Panc1 (cell line): ENCODE data around the gene C9orf57. TPM values are rescaled to one million over a fixed set of nuclear protein-coding genes. Genes with fewer than 3 reads are reported as not detected.

Source experiments
- ATAC-seq: fragments of 200-7000 bp; cut with Tn5 transposase; 2 replicates; pipeline ENCODE4 v1.9.1; 2020; ENCODE audit warnings: mild to moderate bottlenecking, moderate library complexity
- BruUV-seq: library from RNA; stranded (reverse); fragments of 400-500 nt; replicated peaks from 2 replicates; lab custom pipeline; 2021; lab: Mats Ljungman, UMichigan
- CTCF ChIA-PET: fragments of 300-600 bp; sonication (Branson Sonifier 250); formaldehyde crosslinking; loops from one replicate; lab custom pipeline; 2022; ENCODE audit warnings: antibody characterized with exemption; lab: Charles Lee
- POLR2A ChIA-PET: fragments of 300-600 bp; sonication (Branson Sonifier 250); formaldehyde crosslinking; loops from one replicate; lab custom pipeline; 2022; ENCODE audit warnings: antibody characterized with exemption; lab: Charles Lee
- DNase-seq: peaks from one replicate; pipeline ENCODE4 v3.0.0-alpha.2; 2010; ENCODE audit warnings: low read depth, low spot score
- H3K27ac ChIP-seq: 2 replicates; pipeline ENCODE4 v1.5.1; 2011; ENCODE audit warnings: mild to moderate bottlenecking, low read length, inconsistent platforms
- H3K27me3 ChIP-seq: fragments of 200-500 bp; sonication (Bioruptor generic); 2 replicates; pipeline ENCODE4 v1.6.0; 2014; ENCODE audit warnings: low read length, inconsistent platforms; ENCODE audit not compliant: control insufficient read depth, insufficient read depth
- H3K36me3 ChIP-seq: fragments of 200-500 bp; sonication (Bioruptor generic); 2 replicates; pipeline ENCODE4 v1.5.1; 2014; ENCODE audit warnings: inconsistent platforms, mild to moderate bottlenecking, low read length, moderate library complexity; ENCODE audit not compliant: control insufficient read depth, insufficient read depth
- H3K4me1 ChIP-seq: 2 replicates; pipeline ENCODE4 v1.5.1; 2011; ENCODE audit warnings: inconsistent platforms, mild to moderate bottlenecking, low read length, moderate library complexity; ENCODE audit not compliant: control insufficient read depth, insufficient read depth
- H3K4me3 ChIP-seq, 2 experiments: 2 replicates each; pipeline ENCODE4 v1.5.1; 2011 to 2012; ENCODE audit warnings: low read depth in 2 of 2, low read length in 2 of 2, mild to moderate bottlenecking in 2 of 2, inconsistent platforms in 1 of 2, moderate library complexity in 1 of 2
- H3K9me3 ChIP-seq: fragments of 200-500 bp; sonication (Bioruptor generic); 2 replicates; pipeline ENCODE4 v1.5.1; 2014; ENCODE audit warnings: low read depth, mild to moderate bottlenecking, inconsistent platforms, low read length, moderate library complexity; ENCODE audit not compliant: control insufficient read depth, insufficient read depth
- CTCF ChIP-seq: fragments of 450-650 bp; IDR thresholded peaks from 2 replicates; pipeline ENCODE4 v1.5.1; 2017; ENCODE audit warnings: mild to moderate bottlenecking
- POLR2AphosphoS5 ChIP-seq: IDR thresholded peaks from 2 replicates; pipeline ENCODE4 v1.6.1; 2012; ENCODE audit warnings: mild to moderate bottlenecking, low read depth, low read length, moderate library complexity
- SIN3A ChIP-seq: IDR thresholded peaks from 2 replicates; pipeline ENCODE4 v1.6.1; 2012; ENCODE audit warnings: low read depth, mild to moderate bottlenecking, low read length, moderate library complexity, borderline replicate concordance; ENCODE audit not compliant: insufficient read depth
- TCF7L2 ChIP-seq: IDR thresholded peaks from 2 replicates; pipeline ENCODE4 v1.6.1; 2011; ENCODE audit warnings: mild to moderate bottlenecking, low read depth, low read length, inconsistent platforms
- in situ Hi-C: cut with HindIII; loops from 2 replicates; pipeline ENCODE4 v1.10.0; 2016; ENCODE audit warnings: low sequenced_read_pairs, low pct_unique_long_range_greater_than_20kb
- intact Hi-C: fragments of 100-400 bp; cut with micrococcal nuclease; formaldehyde crosslinking; loops from one replicate; pipeline ENCODE4 v1.10.0; 2022; ENCODE audit not compliant: unreplicated experiment
- total RNA-seq: library from RNA; stranded (reverse); gene quantifications from one replicate; pipeline ENCODE4 v1.2.1, GENCODE V29; 2021; ENCODE audit not compliant: unreplicated experiment
- TF ChIP-seq, protein P1 (sequence below), 2 experiments: IDR thresholded peaks; 2 replicates each; pipeline ENCODE4 v1.6.1; 2011 to 2012; ENCODE audit warnings: low read depth in 2 of 2, control low read depth in 1 of 2, low read length in 1 of 2, mild to moderate bottlenecking in 1 of 2, moderate library complexity in 1 of 2; ENCODE audit not compliant: insufficient read depth in 1 of 2

Gene C9orf57
- total RNA-seq, 1 experiment from 2014 or later: not detected

- H3K27me3 ChIP-seq: no peaks in the 10 kb centered on the region
- H3K4me1 ChIP-seq: no peaks in the 10 kb centered on the region
- in situ Hi-C loops (no loop called here), intact Hi-C loops (no loop called here)
- H3K36me3 ChIP-seq: no peaks in the 10 kb centered on the region
- no peaks in the 10 kb centered on the region for H3K9me3 ChIP-seq
- DNase-seq: no peak
- ChIA-PET POLR2A (no interaction called here), CTCF (interaction anchor here (0.6 kb wide), 1 partner anchor 1836 kb away, joined by 5 read pairs; no protein-coding TSS in a partner anchor)
- ATAC-seq: no peak
- BruUV-seq: no TSS peak
- TF ChIP-seq POLR2AphosphoS5 (no peak), CTCF (no peak), TCF7L2 (no peak), SIN3A (no peak)
- TF ChIP-seq, protein P1, sequence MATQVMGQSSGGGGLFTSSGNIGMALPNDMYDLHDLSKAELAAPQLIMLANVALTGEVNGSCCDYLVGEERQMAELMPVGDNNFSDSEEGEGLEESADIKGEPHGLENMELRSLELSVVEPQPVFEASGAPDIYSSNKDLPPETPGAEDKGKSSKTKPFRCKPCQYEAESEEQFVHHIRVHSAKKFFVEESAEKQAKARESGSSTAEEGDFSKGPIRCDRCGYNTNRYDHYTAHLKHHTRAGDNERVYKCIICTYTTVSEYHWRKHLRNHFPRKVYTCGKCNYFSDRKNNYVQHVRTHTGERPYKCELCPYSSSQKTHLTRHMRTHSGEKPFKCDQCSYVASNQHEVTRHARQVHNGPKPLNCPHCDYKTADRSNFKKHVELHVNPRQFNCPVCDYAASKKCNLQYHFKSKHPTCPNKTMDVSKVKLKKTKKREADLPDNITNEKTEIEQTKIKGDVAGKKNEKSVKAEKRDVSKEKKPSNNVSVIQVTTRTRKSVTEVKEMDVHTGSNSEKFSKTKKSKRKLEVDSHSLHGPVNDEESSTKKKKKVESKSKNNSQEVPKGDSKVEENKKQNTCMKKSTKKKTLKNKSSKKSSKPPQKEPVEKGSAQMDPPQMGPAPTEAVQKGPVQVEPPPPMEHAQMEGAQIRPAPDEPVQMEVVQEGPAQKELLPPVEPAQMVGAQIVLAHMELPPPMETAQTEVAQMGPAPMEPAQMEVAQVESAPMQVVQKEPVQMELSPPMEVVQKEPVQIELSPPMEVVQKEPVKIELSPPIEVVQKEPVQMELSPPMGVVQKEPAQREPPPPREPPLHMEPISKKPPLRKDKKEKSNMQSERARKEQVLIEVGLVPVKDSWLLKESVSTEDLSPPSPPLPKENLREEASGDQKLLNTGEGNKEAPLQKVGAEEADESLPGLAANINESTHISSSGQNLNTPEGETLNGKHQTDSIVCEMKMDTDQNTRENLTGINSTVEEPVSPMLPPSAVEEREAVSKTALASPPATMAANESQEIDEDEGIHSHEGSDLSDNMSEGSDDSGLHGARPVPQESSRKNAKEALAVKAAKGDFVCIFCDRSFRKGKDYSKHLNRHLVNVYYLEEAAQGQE (IDR thresholded peaks at IDR 0.05; ENCODE audit: insufficient read depth in 1 of 2, low read depth in 2 of 2, low read length in 1 of 2): no peak
- H3K4me3 ChIP-seq: no peak overlapping the region
- H3K27ac ChIP-seq: no peak overlapping the region
These were observed 32.4 kb upstream of the C9orf57 start for GRCh38 chr9:72092820-72093219.

DNA sequence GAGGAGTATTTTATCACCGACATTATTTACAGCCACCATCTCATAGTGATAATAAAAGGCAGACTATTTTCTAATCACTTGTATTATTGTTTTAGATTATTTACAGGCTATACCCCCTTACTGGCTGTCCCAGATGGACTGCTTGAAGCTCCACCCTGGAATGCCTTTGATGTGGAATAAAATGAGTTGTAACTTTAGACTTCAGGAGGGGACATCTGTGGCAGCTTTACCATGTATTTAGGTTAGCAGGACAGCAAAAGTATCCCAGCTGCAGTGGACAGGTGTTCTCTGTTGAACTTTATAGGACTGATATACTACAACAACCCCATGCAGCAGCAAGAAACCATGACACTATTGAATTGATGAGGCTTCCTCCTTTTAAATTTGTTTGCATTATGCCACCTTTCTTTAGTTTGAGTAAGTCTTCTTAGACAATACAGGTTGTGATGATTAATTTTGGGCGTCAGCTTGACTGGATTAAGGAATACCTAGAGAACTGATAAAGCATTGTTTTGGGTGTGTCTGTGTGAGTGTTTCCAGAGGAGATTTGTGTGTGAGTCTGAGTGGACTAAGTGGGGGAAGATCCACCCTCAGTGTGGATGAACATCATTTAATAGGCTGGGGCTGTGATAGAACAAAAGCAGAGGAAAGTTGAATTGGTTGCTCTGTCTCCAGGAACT is 29.2 kb upstream of the C9orf57 start:
- POLR2A ChIA-PET: no interaction called here
- Histone ChIP-seq H3K9me3 (no peaks in the 10 kb centered on the region), H3K27ac (no peak overlapping the region), H3K4me3 (no peak overlapping the region), H3K36me3 (no peaks in the 10 kb centered on the region), H3K27me3 (no peaks in the 10 kb centered on the region), H3K4me1 (no peaks in the 10 kb centered on the region)
- TF ChIP-seq, protein P1 (IDR thresholded peaks at IDR 0.05; ENCODE audit: insufficient read depth in 1 of 2, low read depth in 2 of 2, low read length in 1 of 2): no peak
- TF ChIP-seq POLR2AphosphoS5 (no peak), CTCF (no peak), TCF7L2 (no peak), SIN3A (no peak)
- intact Hi-C loops (no loop called here), in situ Hi-C loops (no loop called here)
- BruUV-seq: no TSS peak
- DNase-seq (no peak), ATAC-seq (no peak)
- CTCF ChIA-PET: no interaction called here
